Muscle of leg (tissue), 11 donors: ENCODE measurements around the gene TMPRSS11A. TPM values are rescaled to one million over a fixed set of nuclear protein-coding genes. Genes with fewer than 3 reads are reported as not detected.

Source experiments
- DNase-seq: peaks from one replicate; pipeline ENCODE4 v3.0.0; 2013
- H3K27ac ChIP-seq: one replicate; pipeline ENCODE4 v1.5.1; 2013; ENCODE audit warnings: mild to moderate bottlenecking, low read length, control low read depth
- H3K27me3 ChIP-seq: one replicate; pipeline ENCODE4 v1.6.1; 2013; ENCODE audit warnings: low read length; ENCODE audit not compliant: control insufficient read depth, insufficient read depth
- H3K36me3 ChIP-seq: one replicate; pipeline ENCODE4 v1.6.1; 2013; ENCODE audit warnings: low read length; ENCODE audit not compliant: control insufficient read depth, insufficient read depth
- H3K4me1 ChIP-seq: one replicate; pipeline ENCODE4 v1.6.1; 2013; ENCODE audit warnings: low read length; ENCODE audit not compliant: control insufficient read depth, insufficient read depth
- H3K4me3 ChIP-seq: one replicate; pipeline ENCODE4 v1.5.1; 2013; ENCODE audit warnings: low read length, control low read depth
- H3K9me3 ChIP-seq: replicated peaks from 2 replicates; pipeline ENCODE4 v1.6.1; 2013; ENCODE audit warnings: low read depth, low read length; ENCODE audit not compliant: control insufficient read depth
- WGBS: methylation state at CpG from one replicate; pipeline ENCODE4 v1.1.5; 2013; ENCODE audit warnings: missing lambda C conversion rate; ENCODE audit not compliant: insufficient coverage; 5-methylcytosine and 5-hydroxymethylcytosine counted together
- polyA plus RNA-seq, 8 donors: library from polyadenylated mRNA; unstranded; fragments of 120-200 nt; gene quantifications; one replicate each; pipeline versions ENCODE4 v1.2.1 to v1.2.3, GENCODE V29; 2013; ENCODE audit warnings: inconsistent platforms in 1 of 8, low replicate concordance in 1 of 8; ENCODE audit not compliant: insufficient read length in 8 of 8, insufficient read depth in 1 of 8
- total RNA-seq: library from RNA; stranded (reverse); fragments of 120-200 nt; gene quantifications from one replicate; pipeline ENCODE4 v1.2.4, GENCODE V29; 2013

TMPRSS11A gene
- total and polyA plus RNA-seq, 9 donors, result 0.09 to 0.26 TPM; not detected in 7

DNA sequence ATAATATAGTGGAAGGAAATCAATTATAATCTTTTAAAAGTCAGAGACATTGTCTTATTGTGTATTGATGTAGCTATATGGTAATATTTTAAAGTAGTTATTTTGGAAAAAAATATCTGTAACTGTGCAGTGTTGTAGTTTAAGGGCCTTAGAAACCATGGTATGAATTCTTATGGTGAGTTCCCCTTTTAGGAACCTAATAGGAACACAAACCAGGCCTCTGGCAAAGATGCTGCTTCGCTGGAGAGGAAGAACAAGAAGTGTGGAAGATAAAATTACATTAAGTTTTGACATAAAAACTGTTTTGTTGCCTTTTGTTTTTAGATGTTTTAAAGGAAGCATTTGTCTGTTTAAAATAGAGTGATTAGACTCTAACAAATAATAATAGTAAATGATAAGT lies 68.6 kb downstream of the TMPRSS11A start:
- DNase-seq, result no peak
- no peaks in the 10 kb centered on the region for H3K4me1 ChIP-seq
- no peaks in the 10 kb centered on the region for H3K36me3 ChIP-seq
- no peaks in the 10 kb centered on the region for H3K9me3 ChIP-seq
- no peak overlapping the region for H3K27ac ChIP-seq
- WGBS, result no CpG with 5 or more reads among the region's 1 CpG
- H3K4me3 ChIP-seq, result no peak overlapping the region
- no peaks in the 10 kb centered on the region for H3K27me3 ChIP-seq

DNA sequence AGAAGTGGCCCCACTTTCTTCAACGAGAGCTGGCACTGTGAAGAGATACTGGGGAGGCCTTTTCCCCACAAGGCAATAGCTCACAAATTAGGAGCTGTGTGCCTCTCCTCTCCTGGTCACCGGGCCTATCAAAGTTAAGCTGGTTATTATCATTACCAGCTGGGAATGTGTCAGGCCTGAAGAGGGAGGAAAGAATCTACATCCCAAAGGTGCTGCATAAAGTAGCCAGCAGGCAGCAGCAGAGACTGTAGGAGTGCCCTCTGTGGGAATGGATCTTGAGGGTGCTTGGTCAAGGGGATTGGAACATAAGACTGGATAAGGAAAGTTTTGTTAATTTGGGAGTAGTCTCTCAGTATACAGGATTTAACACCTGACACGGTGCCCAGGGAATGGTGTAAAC lies 70.4 kb downstream of the TMPRSS11A start:
- Histone ChIP-seq H3K4me1 (no peaks in the 10 kb centered on the region), H3K9me3 (no peaks in the 10 kb centered on the region), H3K27me3 (no peaks in the 10 kb centered on the region), H3K4me3 (no peak overlapping the region), H3K27ac (no peak overlapping the region), H3K36me3 (no peaks in the 10 kb centered on the region)
- 79% methylated on average over 1 of the region's 3 CpGs for WGBS
- DNase-seq, result no peak

GRCh38 chr4:67892253-67892652 lies 71.0 kb downstream of the TMPRSS11A start:
- no peaks in the 10 kb centered on the region for H3K4me1 ChIP-seq
- H3K9me3 ChIP-seq, result no peaks in the 10 kb centered on the region
- WGBS, result 88% methylated on average over 2 of the region's 2 CpGs
- no peak for DNase-seq
- no peak overlapping the region for H3K4me3 ChIP-seq
- H3K27me3 ChIP-seq, result no peaks in the 10 kb centered on the region
- no peak overlapping the region for H3K27ac ChIP-seq
- H3K36me3 ChIP-seq, result no peaks in the 10 kb centered on the region

GRCh38 chr4:67891645-67892044 lies 71.6 kb downstream of the TMPRSS11A start:
- Histone ChIP-seq H3K4me3 (no peak overlapping the region), H3K36me3 (no peaks in the 10 kb centered on the region), H3K27ac (no peak overlapping the region), H3K27me3 (no peaks in the 10 kb centered on the region), H3K9me3 (no peaks in the 10 kb centered on the region), H3K4me1 (no peaks in the 10 kb centered on the region)
- DNase-seq, result no peak

DNA sequence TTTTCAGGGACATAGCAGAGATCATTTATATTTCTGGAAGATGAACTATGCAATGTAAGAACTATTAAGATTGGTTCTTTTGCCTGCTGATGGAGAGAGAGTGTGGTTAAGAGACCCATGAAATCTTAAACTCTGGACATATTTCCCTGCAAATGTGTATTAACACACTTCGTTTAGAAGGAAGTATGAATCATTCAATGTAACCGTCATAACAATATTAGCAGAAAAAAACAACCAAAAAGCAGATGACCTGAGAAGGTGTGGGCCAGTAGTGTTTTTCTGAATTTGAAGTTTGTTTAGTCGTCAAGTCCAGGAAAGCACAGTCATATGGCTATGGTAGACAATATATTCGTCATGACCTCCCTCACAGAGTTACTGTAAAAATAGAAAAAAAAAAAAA lies 77.0 kb downstream of the TMPRSS11A start:
- WGBS, result no CpG with 5 or more reads among the region's 4 CpGs
- Histone ChIP-seq H3K27me3 (no peaks in the 10 kb centered on the region), H3K27ac (no peak overlapping the region), H3K4me3 (no peak overlapping the region), H3K9me3 (no peaks in the 10 kb centered on the region), H3K36me3 (no peaks in the 10 kb centered on the region), H3K4me1 (peaks cover 6% of the 10 kb centered on the region)
- no peak for DNase-seq

DNA sequence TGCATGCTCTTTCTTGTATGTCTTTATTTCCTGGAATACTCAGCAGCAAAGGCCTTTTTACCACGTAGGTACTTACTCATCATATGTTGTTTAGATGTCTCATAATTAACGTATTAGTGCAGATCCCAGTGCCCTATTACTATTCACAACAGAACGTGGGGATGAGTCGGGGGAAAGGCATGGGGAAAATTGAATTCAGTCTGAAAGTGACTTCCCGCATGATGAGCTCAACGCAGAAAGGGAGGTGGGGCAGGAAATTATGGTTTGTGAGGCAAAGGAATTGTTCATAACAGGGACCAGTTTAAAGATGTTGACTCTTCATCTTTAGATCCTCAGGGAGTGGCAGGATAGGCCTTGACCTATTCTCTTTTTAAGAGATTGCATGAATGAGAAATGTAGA lies 77.5 kb downstream of the TMPRSS11A start:
- no peaks in the 10 kb centered on the region for H3K27me3 ChIP-seq
- H3K4me1 ChIP-seq, result peaks cover 7% of the 10 kb centered on the region
- H3K36me3 ChIP-seq, result no peaks in the 10 kb centered on the region
- H3K9me3 ChIP-seq, result no peaks in the 10 kb centered on the region
- 68% methylated on average over 2 of the region's 6 CpGs for WGBS
- no peak for DNase-seq
- H3K27ac ChIP-seq, result no peak overlapping the region
- H3K4me3 ChIP-seq, result no peak overlapping the region

DNA sequence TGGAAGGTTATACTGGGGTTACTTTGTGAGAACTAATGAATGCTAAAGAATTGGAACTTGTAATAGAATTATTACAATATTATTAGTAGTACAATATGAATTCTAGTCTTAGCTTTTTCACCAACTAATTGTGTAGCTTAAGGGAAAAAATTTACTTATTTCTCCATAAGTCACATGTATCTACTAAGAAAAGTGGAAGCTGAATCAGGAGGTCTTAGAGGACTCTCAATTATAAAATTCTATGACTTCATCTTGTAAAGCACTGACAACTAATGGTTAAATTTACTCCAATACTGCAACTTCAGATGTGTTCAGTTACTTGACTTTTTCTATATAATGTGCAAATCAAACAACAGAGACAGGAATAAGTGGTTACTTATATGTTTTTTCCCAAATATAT lies 78.6 kb downstream of the TMPRSS11A start:
- Histone ChIP-seq H3K4me3 (no peak overlapping the region), H3K9me3 (no peaks in the 10 kb centered on the region), H3K27me3 (no peaks in the 10 kb centered on the region), H3K4me1 (peaks cover 9% of the 10 kb centered on the region), H3K36me3 (no peaks in the 10 kb centered on the region), H3K27ac (no peak overlapping the region)
- no peak for DNase-seq

- no peak for DNase-seq
- peaks cover 9% of the 10 kb centered on the region for H3K4me1 ChIP-seq
- no peaks in the 10 kb centered on the region for H3K9me3 ChIP-seq
- H3K36me3 ChIP-seq, result no peaks in the 10 kb centered on the region
- no CpG with 5 or more reads among the region's 1 CpG for WGBS
- H3K4me3 ChIP-seq, result no peak within 1 kb of the TSS
- H3K27me3 ChIP-seq, result no peaks in the 10 kb centered on the region
- H3K27ac ChIP-seq, result no peak within 1 kb of the TSS
These were observed 79.4 kb downstream of the TMPRSS11A start, which contains the start of gene TMPRSS11D for GRCh38 chr4:67883902-67884301. Gene TMPRSS11D (minus strand): TSS chr4:67884002. CDS start chr4:67883933, 69 bp downstream.

DNA sequence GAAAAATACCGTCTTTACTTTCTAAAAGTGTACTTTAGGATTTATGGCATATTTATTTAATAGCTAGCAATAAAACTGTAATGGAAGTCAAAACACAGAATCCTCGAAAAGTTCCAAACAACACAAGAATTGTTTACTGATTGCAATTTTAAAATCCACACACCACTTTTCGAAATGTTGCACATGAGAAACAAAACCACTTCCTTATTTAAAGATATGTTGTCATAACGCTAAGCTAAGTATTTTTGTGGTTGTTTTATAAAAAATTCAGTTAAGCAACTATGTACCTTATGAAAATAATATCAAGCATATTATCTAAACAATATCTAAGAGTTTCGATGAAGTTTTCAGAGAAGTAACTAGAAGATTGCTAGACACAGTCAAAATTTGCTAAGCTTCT lies 79.8 kb downstream of the TMPRSS11A start:
- Histone ChIP-seq H3K27me3 (no peaks in the 10 kb centered on the region), H3K4me3 (no peak overlapping the region), H3K4me1 (peaks cover 9% of the 10 kb centered on the region), H3K27ac (no peak overlapping the region), H3K9me3 (no peaks in the 10 kb centered on the region), H3K36me3 (no peaks in the 10 kb centered on the region)
- DNase-seq, result no peak
- WGBS, result no CpG with 5 or more reads among the region's 5 CpGs

- no peaks in the 10 kb centered on the region for H3K36me3 ChIP-seq
- no CpG with 5 or more reads among the region's 1 CpG for WGBS
- H3K4me1 ChIP-seq, result peaks cover 9% of the 10 kb centered on the region
- no peaks in the 10 kb centered on the region for H3K27me3 ChIP-seq
- no peak overlapping the region for H3K4me3 ChIP-seq
- no peaks in the 10 kb centered on the region for H3K9me3 ChIP-seq
- H3K27ac ChIP-seq, result peak overlapping the region; percentile 86
- DNase-seq, result peak; percentile 96
These were observed 82.3 kb downstream of the TMPRSS11A start for GRCh38 chr4:67880866-67881610.

DNA sequence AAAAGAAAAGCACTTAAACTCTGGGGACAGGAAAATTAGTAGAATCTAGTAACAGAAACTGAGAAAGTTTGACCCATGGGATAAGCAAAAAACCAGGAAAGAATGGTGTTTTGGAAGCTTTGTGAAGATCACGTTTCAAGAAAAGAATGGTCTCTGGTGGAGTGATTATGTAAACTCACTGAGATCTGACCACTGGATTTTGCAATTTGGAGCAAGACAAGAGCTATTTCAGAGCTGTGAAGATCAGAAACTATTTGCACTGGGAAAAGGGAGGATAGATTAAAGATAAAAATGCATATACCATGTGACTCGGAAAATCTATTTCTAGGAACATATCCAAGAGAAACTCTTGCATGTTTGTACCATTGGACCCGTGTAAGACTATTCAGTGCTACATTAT lies 83.8 kb downstream of the TMPRSS11A start:
- H3K4me1 ChIP-seq, result peaks cover 9% of the 10 kb centered on the region
- H3K27me3 ChIP-seq, result no peaks in the 10 kb centered on the region
- no peaks in the 10 kb centered on the region for H3K36me3 ChIP-seq
- H3K4me3 ChIP-seq, result no peak overlapping the region
- DNase-seq, result no peak
- H3K27ac ChIP-seq, result no peak overlapping the region
- H3K9me3 ChIP-seq, result no peaks in the 10 kb centered on the region
- WGBS, result 64% methylated on average over 1 of the region's 3 CpGs
